Measurements from ENCODE around the gene LDLRAD4.

LDLRAD4 gene

DNA sequence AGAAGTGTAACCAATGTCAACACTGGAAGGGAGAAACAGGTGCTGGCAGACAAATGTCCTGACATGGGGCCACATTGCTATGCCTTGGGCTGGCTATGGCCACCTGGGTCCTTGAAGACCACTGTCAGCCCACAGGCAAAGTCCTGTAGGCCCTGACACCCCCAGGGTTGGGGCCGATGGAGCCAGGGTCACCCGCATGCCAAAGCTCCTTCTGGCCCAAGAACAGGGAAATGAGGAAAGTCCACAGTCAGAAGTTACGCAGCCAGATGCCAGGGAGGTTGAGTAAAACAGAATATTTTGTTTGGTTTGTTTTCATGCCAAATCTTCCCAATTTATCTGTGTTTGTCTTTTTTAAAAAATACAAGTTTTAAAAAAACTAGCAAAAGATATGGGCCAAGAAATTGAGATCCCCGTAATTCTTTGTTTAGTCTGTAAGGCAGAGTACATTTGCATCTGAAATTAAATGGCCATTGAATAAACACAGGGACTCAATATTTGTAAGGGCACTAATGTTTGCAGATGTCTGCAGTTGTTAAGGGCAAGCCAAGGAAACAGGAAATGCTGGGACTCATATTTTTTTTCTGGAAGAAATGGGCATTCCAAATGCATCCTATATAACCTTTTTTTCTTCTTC is 321.4 kb downstream of the LDLRAD4 start:
- Histone ChIP-seq H3K27ac (ENCODE audit: low read depth, low read length) (no peak overlapping the region), H3K4me1 (ENCODE audit: control insufficient read depth in 1 of 2, insufficient read depth in 2 of 2, low read length in 2 of 2) (peaks cover 19 to 31% of the 10 kb centered on the region in 2 donors), H3K9ac (ENCODE audit: low read depth in 1 of 2, low read length in 2 of 2) (no peak overlapping the region), H3K9me3 (ENCODE audit: control insufficient read depth in 1 of 2, low read length in 2 of 2) (no peaks in the 10 kb centered on the region), H3K36me3 (ENCODE audit: control insufficient read depth in 1 of 2, insufficient read depth in 2 of 2, low read length in 2 of 2) (peaks cover 0 to 7% of the 10 kb centered on the region in 2 donors), H3K4me3 (ENCODE audit: low read depth in 1 of 2, low read length in 2 of 2) (no peak overlapping the region), H3K27me3 (ENCODE audit: control insufficient read depth in 1 of 2, insufficient read depth in 2 of 2, low read length in 2 of 2) (no peaks in the 10 kb centered on the region)

DNA sequence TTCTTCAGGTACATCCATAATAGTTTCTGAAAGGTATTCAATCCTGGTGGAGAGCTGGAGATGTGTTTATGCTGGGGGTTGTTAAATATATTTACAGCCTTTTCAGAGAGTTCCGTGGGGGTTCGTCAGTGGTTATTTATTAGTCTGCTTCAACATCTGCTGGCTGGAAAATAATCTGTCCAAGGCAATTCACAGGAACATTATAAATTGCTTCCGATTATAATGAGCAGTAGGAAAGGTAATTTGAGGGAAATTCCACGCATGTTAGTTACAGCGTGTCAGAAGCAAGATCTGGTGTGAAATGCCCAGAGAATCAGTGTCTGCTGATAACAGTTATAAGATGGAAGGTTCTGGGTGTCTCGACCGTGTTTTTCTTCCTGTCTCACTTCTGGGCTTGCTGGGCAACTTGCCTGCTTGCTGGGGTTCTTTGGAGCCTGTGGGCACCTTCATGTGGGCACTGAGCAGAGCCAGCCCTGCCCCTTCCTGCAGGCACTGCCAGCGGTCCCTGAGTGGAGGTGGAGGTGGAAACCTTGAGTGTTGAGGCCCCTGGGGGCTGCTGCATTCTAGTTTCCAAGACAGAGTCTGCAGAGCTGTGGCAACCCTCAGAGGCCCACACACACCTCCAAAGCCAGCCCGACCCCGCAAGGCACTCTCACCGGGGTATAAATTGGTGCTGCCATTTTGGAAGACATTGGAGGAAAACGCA is 322.1 kb downstream of the LDLRAD4 start:
- no peak overlapping the region for H3K9ac ChIP-seq (ENCODE audit: low read depth in 1 of 2, low read length in 2 of 2)
- no peaks in the 10 kb centered on the region for H3K9me3 ChIP-seq (ENCODE audit: control insufficient read depth in 1 of 2, low read length in 2 of 2)
- no peak overlapping the region for H3K4me3 ChIP-seq (ENCODE audit: low read depth in 1 of 2, low read length in 2 of 2)
- H3K27me3 ChIP-seq (ENCODE audit: control insufficient read depth in 1 of 2, insufficient read depth in 2 of 2, low read length in 2 of 2), result no peaks in the 10 kb centered on the region
- peaks cover 19 to 31% of the 10 kb centered on the region in 2 donors for H3K4me1 ChIP-seq (ENCODE audit: control insufficient read depth in 1 of 2, insufficient read depth in 2 of 2, low read length in 2 of 2)
- H3K27ac ChIP-seq (ENCODE audit: low read depth, low read length), result no peak overlapping the region
- peaks cover 0 to 7% of the 10 kb centered on the region in 2 donors for H3K36me3 ChIP-seq (ENCODE audit: control insufficient read depth in 1 of 2, insufficient read depth in 2 of 2, low read length in 2 of 2)

DNA sequence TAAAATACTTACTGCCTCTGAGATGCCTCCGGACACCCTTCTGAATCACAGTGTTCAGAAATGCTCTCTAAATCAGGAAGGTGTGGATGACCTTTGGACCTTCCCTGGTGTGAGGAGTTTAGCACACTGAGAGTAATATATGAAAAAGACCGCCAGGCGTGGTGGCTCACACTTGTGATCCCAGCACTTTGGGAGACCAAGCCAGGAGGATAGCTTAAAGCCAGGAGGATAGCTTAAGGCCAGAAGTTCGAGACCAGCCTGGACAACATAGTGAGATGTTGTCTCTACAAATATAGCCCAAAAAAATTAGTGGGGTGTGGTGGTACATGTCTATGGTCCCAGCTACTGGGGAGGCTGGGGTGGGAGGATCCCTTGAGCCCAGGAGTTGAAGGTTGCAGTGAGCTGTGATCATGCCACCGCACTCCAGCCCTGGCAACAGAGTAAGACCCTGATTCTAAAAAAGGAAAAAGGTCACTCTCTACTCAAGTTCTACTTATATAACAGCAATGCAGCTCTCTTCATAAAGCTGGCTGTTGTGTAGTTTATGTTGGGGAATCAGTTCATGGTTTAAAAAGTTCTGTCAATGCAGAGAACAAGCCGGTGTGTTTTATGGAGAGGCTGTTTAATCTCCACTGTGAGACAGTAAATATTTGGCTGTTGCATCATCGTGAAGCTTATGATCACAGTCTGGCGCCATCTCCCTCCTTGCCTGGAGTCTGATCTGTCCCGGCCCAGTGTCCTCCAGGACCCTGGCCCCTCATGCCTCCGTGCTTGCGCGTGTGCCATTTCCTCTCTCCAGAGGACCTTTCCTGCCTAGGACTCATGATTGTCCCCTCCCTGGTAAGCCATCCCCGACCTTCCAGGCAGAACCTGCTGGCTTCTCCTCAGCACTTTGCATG is 323.3 kb downstream of the LDLRAD4 start:
- H3K27me3 ChIP-seq (ENCODE audit: control insufficient read depth in 1 of 2, insufficient read depth in 2 of 2, low read length in 2 of 2), result no peaks in the 10 kb centered on the region
- H3K9me3 ChIP-seq (ENCODE audit: control insufficient read depth in 1 of 2, low read length in 2 of 2), result no peaks in the 10 kb centered on the region
- peaks cover 19 to 31% of the 10 kb centered on the region in 2 donors for H3K4me1 ChIP-seq (ENCODE audit: control insufficient read depth in 1 of 2, insufficient read depth in 2 of 2, low read length in 2 of 2)
- H3K27ac ChIP-seq (ENCODE audit: low read depth, low read length), result no peak overlapping the region
- peaks cover 0 to 7% of the 10 kb centered on the region in 2 donors for H3K36me3 ChIP-seq (ENCODE audit: control insufficient read depth in 1 of 2, insufficient read depth in 2 of 2, low read length in 2 of 2)
- H3K9ac ChIP-seq (ENCODE audit: low read depth in 1 of 2, low read length in 2 of 2), result no peak overlapping the region
- H3K4me3 ChIP-seq (ENCODE audit: low read depth in 1 of 2, low read length in 2 of 2), result no peak overlapping the region

DNA sequence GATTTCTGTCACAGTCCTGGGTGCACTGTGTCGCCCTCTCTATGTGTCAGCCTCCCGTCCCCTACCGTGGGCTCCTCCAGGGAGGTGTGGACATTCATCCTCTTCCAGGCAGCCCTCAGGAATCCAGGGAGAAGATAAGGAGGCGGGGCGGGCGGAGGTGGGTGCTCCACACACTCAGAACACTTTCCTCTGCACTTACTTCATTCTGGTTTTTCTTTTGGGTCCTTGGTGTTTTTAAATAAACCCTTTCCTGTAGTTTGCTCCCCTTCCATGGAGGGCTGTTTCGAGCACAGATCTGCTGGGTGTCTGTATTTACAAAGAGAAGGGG is 323.9 kb downstream of the LDLRAD4 start:
- Histone ChIP-seq H3K9ac (ENCODE audit: low read depth in 1 of 2, low read length in 2 of 2) (no peak overlapping the region), H3K9me3 (ENCODE audit: control insufficient read depth in 1 of 2, low read length in 2 of 2) (no peaks in the 10 kb centered on the region), H3K4me1 (ENCODE audit: control insufficient read depth in 1 of 2, insufficient read depth in 2 of 2, low read length in 2 of 2) (peaks cover 19 to 31% of the 10 kb centered on the region in 2 donors), H3K36me3 (ENCODE audit: control insufficient read depth in 1 of 2, insufficient read depth in 2 of 2, low read length in 2 of 2) (peaks cover 0 to 7% of the 10 kb centered on the region in 2 donors), H3K4me3 (ENCODE audit: low read depth in 1 of 2, low read length in 2 of 2) (no peak overlapping the region), H3K27ac (ENCODE audit: low read depth, low read length) (no peak overlapping the region), H3K27me3 (ENCODE audit: control insufficient read depth in 1 of 2, insufficient read depth in 2 of 2, low read length in 2 of 2) (no peaks in the 10 kb centered on the region)

DNA sequence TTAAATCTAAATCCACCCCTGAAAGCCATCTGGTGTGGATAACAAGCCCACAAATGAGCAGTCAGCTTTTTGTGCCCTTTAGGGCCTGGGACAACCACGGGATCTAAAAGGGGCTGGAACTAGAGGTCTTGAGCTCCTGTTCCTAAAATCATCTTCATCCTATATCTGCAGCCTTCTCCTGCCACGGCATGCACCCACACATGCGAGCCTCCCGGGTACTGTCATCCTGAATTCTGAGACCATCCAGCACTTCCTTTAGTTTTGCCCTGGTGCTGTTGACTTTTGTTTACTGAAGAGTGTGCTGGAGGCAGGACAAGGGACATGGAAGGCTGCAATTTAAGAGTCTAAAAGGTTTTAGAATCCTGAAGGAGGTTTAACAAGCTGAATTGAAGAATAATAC is 324.6 kb downstream of the LDLRAD4 start:
- Histone ChIP-seq H3K4me3 (ENCODE audit: low read depth in 1 of 2, low read length in 2 of 2) (no peak overlapping the region), H3K4me1 (ENCODE audit: control insufficient read depth in 1 of 2, insufficient read depth in 2 of 2, low read length in 2 of 2) (peaks cover 19 to 31% of the 10 kb centered on the region in 2 donors), H3K27me3 (ENCODE audit: control insufficient read depth in 1 of 2, insufficient read depth in 2 of 2, low read length in 2 of 2) (no peaks in the 10 kb centered on the region), H3K9me3 (ENCODE audit: control insufficient read depth in 1 of 2, low read length in 2 of 2) (no peaks in the 10 kb centered on the region), H3K36me3 (ENCODE audit: control insufficient read depth in 1 of 2, insufficient read depth in 2 of 2, low read length in 2 of 2) (peaks cover 0 to 7% of the 10 kb centered on the region in 2 donors), H3K9ac (ENCODE audit: low read depth in 1 of 2, low read length in 2 of 2) (no peak overlapping the region), H3K27ac (ENCODE audit: low read depth, low read length) (no peak overlapping the region)

DNA sequence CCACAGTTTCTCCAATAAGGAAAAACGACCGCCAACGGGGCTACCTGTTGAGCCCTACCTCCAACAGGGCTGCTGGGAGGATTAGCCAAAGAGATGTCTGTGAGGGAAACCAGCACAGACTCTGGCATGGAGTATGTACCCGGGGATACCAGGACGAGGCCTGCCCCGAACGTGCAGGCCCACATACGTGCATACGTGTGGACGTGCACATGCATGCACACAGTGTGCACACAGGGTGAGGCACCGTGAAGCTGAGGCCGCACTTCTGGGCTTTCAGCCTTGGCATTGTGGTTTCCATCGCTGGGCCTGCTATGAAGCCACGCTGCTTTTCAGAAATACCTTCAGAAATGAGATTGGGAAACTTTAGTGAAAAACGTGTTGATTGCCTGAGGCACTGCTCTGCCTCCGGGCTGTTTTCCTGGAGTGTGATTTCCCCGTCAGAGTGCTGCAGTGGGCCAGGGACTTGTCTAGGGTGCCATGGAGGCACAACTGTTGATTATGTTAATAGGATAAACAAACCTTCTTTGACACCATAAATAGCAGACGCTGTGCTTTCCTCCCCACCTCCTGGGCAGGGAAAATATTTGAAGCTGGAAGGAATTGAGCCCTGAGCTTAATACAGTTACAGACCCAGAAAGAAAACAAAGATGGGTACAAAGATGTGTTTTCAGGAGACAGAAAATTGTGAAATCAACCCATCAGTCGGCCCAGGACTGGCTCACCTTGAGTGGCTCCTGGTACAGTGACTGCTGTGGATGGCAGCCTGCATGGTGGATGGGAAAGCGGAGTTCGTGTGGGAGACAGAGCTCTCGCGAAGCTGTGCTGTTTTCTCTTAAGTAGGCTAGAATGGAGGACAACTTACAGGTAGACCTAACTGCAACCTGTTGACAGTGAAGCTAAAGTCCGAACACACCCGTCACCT is 325.5 kb downstream of the LDLRAD4 start:
- peaks cover 0 to 7% of the 10 kb centered on the region in 2 donors for H3K36me3 ChIP-seq (ENCODE audit: control insufficient read depth in 1 of 2, insufficient read depth in 2 of 2, low read length in 2 of 2)
- peaks cover 19 to 28% of the 10 kb centered on the region in 2 donors for H3K4me1 ChIP-seq (ENCODE audit: control insufficient read depth in 1 of 2, insufficient read depth in 2 of 2, low read length in 2 of 2)
- no peak overlapping the region for H3K27ac ChIP-seq (ENCODE audit: low read depth, low read length)
- no peak overlapping the region for H3K9ac ChIP-seq (ENCODE audit: low read depth in 1 of 2, low read length in 2 of 2)
- H3K9me3 ChIP-seq (ENCODE audit: control insufficient read depth in 1 of 2, low read length in 2 of 2), result no peaks in the 10 kb centered on the region
- H3K4me3 ChIP-seq (ENCODE audit: low read depth in 1 of 2, low read length in 2 of 2), result no peak overlapping the region
- H3K27me3 ChIP-seq (ENCODE audit: control insufficient read depth in 1 of 2, insufficient read depth in 2 of 2, low read length in 2 of 2), result no peaks in the 10 kb centered on the region

GRCh38 chr18:13544953-13545352 is 326.4 kb downstream of the LDLRAD4 start:
- no peak overlapping the region for H3K27ac ChIP-seq (ENCODE audit: low read depth, low read length)
- H3K9me3 ChIP-seq (ENCODE audit: control insufficient read depth in 1 of 2, low read length in 2 of 2), result no peaks in the 10 kb centered on the region
- peaks cover 15 to 20% of the 10 kb centered on the region in 2 donors for H3K4me1 ChIP-seq (ENCODE audit: control insufficient read depth in 1 of 2, insufficient read depth in 2 of 2, low read length in 2 of 2)
- H3K27me3 ChIP-seq (ENCODE audit: control insufficient read depth in 1 of 2, insufficient read depth in 2 of 2, low read length in 2 of 2), result no peaks in the 10 kb centered on the region
- no peak overlapping the region for H3K9ac ChIP-seq (ENCODE audit: low read depth in 1 of 2, low read length in 2 of 2)
- no peak overlapping the region for H3K4me3 ChIP-seq (ENCODE audit: low read depth in 1 of 2, low read length in 2 of 2)
- H3K36me3 ChIP-seq (ENCODE audit: control insufficient read depth in 1 of 2, insufficient read depth in 2 of 2, low read length in 2 of 2), result peaks cover 0 to 7% of the 10 kb centered on the region in 2 donors

DNA sequence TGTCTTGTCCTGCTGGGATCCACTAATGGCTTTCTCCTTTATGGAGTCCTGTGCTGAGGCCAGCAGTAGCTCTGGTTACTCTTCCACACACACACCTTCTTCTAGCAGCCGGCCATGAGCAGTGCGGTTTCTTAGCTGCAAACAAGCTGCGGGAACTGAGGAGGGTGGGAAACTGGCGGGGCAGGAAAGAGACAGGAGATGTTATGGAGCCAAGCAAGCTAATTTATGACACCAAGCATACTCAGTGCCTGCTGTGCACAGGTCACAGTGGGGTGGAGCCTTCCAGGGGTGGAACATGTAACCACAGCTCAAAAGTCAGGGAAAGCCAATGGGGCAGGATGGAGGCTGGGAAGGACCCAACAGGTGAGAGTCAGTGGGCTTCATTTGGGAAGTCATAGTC is 327.0 kb downstream of the LDLRAD4 start:
- H3K9me3 ChIP-seq (ENCODE audit: control insufficient read depth in 1 of 2, low read length in 2 of 2), result no peaks in the 10 kb centered on the region
- H3K27me3 ChIP-seq (ENCODE audit: control insufficient read depth in 1 of 2, insufficient read depth in 2 of 2, low read length in 2 of 2), result no peaks in the 10 kb centered on the region
- no peak overlapping the region for H3K9ac ChIP-seq (ENCODE audit: low read depth in 1 of 2, low read length in 2 of 2)
- H3K36me3 ChIP-seq (ENCODE audit: control insufficient read depth in 1 of 2, insufficient read depth in 2 of 2, low read length in 2 of 2), result peaks cover 0 to 7% of the 10 kb centered on the region in 2 donors
- no peak overlapping the region for H3K27ac ChIP-seq (ENCODE audit: low read depth, low read length)
- peaks cover 10 to 17% of the 10 kb centered on the region in 2 donors for H3K4me1 ChIP-seq (ENCODE audit: control insufficient read depth in 1 of 2, insufficient read depth in 2 of 2, low read length in 2 of 2)
- no peak overlapping the region for H3K4me3 ChIP-seq (ENCODE audit: low read depth in 1 of 2, low read length in 2 of 2)

- Histone ChIP-seq H3K27me3 (ENCODE audit: control insufficient read depth in 1 of 2, insufficient read depth in 2 of 2, low read length in 2 of 2) (no peaks in the 10 kb centered on the region), H3K9me3 (ENCODE audit: control insufficient read depth in 1 of 2, low read length in 2 of 2) (no peaks in the 10 kb centered on the region), H3K4me1 (ENCODE audit: control insufficient read depth in 1 of 2, insufficient read depth in 2 of 2, low read length in 2 of 2) (peaks cover 5 to 12% of the 10 kb centered on the region in 2 donors), H3K27ac (ENCODE audit: low read depth, low read length) (no peak overlapping the region), H3K36me3 (ENCODE audit: control insufficient read depth in 1 of 2, insufficient read depth in 2 of 2, low read length in 2 of 2) (peaks cover 0 to 7% of the 10 kb centered on the region in 2 donors), H3K4me3 (ENCODE audit: low read depth in 1 of 2, low read length in 2 of 2) (no peak overlapping the region), H3K9ac (ENCODE audit: low read depth in 1 of 2, low read length in 2 of 2) (no peak overlapping the region)
These were observed 327.4 kb downstream of the LDLRAD4 start for GRCh38 chr18:13545955-13546354.

Data from duodenal mucosa (tissue), 2 donors.